Activated CD4-positive, alpha-beta T cell treated with anti-CD3 and anti-CD28 coated beads for 4 hours (primary cell): ENCODE measurements around the gene MORF4L1.
"Not testable (repeated sequence)": the region's sequence is repeated elsewhere in the genome, so short reads cannot be mapped to it uniquely, and the experiment has no call there.

ENCODE experiments used
- DNase-seq, 2 donors: peaks; one replicate each; pipeline ENCODE4 v3.0.0-alpha.2; 2020

MORF4L1 gene

DNA sequence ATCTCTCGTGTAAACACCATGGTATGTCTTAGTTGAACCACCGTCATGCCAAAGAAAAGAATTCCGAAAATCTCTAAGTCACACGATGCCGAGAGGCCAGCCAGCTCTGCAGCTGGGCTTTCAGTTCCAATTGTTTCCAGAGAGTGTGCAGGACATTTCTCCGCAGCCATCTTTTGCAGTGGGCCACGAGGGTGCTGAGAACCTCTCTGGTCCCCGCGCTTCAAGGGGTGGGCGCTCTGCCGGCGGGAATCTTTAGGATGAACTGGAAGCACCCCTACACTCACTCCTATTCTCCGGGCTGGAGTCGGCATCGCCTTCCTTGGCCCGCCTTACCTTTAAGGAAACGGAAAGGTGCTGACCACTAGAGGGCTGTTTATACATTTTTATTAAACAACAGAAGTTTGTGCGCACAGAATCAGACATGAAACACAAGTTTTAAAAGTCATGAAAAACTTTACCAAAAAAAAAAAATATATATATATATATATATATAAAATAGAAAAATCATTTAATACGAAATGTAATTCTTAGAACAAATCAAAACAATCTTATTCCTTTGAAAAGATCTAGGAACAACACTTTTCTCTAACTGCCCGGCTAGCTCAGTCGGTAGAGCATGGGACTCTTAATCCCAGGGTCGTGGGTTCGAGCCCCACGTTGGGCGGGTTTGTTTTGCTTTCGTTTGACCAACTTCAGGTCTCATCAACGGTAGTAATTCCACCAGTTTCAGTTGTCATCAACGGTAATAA is 12.5 kb upstream of the MORF4L1 start:
- DNase-seq: peak; percentile 64 to 66

DNA sequence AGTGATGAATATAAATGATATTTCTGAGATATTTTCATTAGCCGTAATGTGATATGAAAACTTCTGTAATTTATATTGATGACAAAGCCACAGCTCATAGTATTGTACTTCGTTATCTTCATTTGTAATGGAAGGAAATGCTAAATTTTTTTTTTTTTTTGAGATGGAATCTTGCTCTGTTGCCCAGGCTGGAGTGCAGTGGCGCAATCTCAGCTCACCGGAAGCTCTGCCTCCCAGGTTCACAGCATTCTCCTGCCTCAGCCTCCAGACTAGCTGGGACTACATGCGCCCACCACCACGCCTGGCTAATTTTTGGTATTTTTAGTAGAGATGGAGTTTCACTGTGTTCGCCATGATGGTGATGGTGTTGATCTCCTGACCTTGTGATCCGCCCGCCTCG is 7.1 kb upstream of the MORF4L1 start:
- DNase-seq: not testable (repeated sequence)

DNA sequence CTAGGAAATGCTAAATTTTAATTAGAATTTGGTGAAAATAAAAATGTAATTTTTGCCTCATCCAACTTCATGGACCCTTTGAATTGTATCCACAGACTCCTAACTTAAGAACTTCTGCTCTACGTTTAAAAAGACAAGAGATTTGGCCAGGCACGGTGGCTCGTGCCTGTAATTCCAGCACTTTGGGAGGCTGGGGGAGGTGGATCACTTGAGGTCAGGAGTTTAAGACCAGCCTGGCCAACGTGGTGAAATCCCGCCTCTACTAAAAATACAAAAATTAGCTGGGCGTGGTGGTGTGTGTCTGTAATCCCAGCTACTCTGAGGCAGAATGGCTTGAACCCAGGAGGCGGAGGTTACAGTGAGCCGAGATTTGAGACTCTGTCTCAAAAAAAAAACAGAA is 6.7 kb upstream of the MORF4L1 start:
- DNase-seq: not testable (repeated sequence)

DNA sequence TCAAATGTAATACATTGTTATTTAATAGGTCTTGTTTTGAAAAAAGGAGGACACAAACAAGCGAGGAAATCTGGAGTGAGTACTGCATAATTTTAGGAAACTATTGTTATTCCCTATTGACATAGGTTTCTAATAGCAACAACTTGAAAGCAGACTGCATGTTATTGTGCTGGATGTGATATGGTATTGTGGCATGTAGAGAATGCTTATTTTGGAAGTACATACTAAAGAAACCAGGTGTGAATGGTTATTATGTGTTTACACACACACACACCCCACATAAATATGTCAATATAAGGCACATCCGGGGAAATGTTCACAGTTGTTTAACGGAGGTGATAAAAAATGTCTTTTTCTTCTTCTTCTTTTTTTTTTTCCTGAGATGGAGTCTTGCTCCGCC is 5.9 kb upstream of the MORF4L1 start:
- DNase-seq: no peak

DNA sequence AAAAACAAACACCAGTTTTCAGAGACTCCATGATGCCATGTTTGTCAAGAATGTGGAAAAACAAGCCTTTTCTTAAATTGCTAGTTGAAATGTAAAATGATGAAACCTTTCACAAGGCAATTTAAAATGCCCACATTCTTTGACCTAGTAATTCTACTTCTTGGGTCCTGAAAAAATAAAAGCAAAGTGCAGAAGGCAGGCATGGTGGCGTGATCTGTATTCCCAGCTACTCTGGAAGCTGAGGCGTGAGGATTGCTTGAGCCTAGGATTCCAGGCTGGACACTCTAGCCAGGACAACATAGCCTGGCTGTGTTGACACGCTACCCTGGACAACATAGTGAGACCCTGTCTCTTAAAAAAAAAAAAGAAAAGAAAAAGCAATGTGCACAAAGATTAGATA is 4.3 kb upstream of the MORF4L1 start:
- DNase-seq: no peak

DNA sequence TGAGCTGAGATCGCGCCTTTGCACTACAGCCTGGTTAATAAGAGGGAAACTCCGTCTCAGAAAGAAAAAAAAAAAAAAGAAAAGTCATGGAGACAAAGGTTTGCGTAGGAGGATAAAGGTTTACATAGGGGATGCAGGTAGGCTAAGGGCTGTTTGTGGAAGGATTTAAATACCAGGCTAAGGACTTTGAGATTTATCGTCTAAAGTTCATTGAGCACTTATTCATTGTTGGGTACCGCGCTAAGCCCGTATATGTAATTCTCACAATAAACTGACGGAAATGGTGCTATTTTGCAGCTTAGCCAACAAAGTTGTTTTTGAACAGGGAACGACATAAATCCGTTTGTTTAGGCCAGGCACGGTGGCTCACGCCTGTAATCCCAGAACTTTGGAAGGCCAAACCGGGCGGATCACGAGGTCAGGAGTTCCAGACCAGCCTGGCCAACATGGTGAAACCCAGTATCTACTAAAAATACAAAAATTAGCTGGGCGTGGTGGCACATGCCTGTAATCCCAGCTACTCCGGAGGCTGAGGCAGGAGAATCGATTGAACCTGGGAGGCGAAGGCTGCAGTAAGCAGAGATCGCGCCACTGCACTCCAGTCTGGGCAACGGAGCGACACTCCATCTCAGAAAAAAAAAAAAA is 1.1 kb upstream of the MORF4L1 start:
- DNase-seq: not testable (repeated sequence)

DNA sequence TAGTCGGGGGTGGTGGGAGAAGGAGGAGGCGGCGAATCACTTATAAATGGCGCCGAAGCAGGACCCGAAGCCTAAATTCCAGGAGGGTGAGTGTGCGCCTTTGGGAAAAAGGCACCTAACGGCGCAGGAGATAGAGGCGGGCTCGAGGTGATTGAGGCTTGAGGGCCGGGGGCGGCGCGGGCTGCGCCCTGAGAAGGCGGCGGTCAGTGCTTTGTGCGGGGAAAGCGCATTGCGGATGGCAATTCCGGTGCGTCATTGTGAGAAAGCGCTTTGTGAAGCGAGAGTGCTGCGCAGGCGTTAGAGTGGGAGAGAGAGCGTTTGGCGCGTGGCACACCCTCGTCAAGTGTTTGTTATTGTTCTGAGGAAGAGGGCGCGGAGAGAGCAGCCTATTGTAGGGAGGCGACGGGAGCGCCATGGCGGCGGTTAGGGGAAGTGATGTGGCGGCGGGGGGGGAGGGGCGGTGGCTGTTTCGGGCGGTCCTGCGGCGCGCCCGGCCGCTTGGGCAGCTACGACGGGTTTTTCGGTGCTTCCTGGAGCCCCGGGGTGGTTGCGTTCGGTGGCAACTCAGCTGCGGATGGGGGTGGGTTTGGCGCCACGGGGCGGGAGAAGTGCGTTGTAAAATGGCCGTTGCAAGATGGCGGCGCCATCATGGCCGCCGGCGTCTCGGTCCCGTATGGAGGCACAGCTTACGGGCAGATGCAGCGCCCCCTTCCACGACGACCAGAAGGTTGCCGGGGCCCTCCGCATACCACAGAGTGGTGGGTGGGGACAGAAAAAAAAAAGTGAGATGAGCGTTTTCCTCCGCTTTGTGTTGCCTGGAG is 492 bp downstream of the MORF4L1 start:
- DNase-seq: peak; percentile 88 to 93

DNA sequence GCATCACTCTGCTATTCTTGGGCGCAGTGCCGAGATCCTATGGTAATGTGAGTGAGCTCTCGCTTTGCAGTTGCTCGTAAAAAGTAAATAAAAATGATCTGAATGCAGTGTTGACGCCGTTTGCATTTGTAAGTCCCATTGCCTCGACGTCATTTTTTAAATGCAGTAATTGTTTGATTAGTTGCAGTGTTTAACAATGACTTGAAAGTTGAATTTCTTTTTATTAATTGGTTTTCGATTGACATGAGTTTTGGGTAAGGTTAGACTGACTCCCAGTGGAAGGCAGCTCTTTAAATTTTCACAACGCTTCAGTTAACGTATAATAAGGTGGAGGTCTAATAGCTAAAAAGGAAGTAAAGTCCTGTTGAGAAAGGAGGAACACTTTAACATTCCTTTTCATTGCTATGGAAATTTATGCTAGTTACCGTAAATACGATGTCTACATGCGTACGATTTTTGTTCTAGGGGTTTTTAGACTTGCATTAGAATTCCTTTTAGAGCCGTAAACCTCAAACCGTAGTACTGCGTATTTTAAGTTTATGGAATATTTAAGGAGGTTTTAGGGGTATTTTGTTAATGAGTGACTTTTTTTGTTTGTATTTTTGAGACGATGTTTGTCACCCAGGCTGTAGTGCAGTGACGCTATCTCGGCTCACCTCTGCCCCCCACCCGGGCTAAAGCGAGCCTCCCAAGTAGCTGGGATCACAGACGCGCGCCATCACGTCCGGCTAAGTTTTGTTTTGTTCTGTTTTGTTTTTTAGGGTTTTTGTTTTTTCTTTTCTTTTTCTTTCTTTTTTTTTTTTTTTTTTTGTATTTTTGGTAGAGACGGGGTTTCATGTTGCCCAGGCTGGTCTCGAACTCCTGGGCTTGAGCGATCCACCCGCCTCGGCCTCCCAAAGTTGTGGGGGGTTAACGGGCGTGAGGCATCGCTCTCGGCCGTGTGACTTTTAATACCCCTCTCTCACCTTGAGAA is 1.4 kb downstream of the MORF4L1 start:
- peak in 1 of 2 donors; percentile 26 for DNase-seq

DNA sequence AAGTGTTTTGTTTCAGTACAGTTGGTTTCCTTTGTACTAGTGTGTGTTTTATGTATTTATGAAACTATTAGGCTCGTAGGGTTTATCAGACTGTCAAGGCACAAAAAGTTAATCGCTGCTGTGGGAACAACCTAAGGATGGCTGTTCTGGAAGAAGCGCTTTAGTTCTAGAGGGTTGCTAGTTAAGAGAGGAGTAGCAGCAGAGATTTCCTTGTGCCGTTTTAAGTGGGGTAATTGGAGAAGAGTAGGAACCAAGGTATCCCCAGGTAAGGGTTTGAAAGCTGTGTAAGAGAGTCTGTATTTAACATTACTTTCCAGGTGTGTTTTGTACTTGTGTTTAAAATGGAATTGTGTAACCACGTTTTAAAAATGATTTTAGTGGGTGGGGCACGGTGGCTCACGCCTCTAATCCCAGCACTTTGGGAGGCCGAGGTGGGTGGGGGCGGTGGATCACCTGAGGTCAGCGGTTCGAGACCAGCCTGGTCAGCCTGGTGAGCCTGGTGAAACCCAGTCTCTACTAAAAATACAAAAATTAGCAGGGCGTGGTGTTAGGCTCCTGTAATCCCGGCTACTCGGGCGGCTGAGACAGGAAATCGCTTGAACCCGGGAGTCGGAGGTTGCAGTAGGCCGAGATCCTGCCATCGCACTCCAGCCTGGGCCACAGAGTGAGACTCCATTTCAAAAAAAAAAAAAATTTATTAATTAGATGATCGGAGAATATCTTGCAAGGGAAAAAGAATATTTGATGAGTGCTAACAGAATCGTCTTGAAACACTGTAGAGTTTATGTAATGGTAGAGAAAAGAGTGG is 2.6 kb downstream of the MORF4L1 start:
- DNase-seq: no peak

DNA sequence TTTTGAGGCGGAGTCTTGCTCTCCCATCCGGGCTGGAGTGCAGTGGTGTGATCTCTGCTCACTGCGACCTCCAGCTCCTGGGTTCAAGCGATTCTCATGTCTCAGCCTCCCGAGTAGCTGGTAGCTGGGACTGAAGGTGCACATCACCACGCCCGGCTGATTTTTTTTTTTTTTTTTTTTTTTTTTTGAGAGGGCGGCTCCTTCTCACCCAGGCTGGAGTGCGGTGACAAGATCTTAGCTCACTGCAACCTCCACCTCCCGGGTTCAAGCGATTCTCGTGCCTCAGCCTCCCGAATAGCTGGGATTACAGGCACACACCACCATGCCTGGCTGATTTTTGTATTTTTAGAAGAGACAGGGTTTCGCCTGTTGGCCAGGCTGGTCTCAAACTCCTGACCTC is 4.3 kb downstream of the MORF4L1 start:
- not testable (repeated sequence) for DNase-seq

DNA sequence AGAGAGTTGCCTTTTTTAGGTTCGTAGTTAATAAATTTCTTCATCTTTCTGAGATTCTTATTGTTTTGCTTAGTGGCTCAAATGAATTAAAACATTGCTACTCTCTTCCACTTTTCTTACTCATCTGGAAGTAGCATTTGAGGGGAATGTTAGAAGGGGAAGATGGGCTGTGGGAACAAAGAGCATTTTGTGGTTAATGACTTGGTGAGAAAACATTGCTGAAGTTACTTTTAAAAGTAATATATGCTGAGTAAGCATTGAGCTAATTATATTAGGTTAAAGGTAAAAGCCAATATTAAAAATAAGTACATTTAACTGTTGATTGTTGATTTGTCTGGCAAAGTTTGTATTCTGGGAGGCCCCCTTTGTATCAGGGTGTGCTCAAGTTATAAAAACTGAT is 5.7 kb downstream of the MORF4L1 start:
- no peak for DNase-seq

DNA sequence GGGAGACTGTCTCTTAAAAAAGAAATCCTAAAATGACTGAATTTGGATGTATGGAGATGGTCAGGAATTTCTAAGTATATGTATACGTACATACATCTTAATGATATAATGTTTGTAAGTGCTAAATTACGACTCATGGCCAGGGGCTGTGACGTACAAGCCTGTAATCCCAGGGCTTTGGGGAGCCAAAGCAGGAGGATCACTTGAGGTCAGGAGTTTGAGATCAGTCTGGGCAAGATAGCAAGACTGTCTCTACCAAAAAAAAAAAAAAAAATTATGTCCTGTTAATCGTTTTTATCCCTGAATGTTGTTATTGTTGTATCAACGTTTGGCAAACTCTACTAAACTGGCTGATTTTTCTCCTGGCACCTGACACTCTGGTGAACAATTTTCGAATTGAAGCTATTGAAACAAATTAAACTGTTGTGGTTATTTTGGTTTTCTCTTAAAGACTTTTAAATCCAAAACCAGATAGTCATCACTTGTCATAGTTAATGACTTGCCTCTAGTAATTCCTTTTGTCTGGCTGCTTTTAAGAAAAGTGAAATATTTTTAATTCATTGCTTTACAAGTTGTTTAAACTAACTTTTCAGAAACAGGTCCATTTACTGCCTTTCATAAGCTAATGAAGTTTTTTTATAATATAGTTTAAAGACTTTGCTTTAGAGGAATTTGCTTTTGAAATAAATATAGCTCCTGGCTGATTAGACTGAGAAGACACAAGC is 7.0 kb downstream of the MORF4L1 start:
- no peak for DNase-seq

DNA sequence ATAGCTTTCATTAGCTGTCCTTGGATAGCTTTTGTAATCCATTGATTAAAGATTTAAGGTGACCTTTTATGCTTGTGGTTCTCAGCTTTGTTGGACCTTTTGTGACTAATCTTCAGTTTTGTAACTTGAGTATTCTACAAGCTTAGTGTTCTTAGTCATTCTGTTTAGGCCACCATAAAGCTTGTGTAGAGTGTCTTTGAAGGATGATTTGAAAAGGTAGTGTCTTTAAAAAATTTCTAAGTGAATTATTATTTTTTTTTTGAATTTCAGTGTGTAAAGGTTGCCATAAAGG is 7.5 kb downstream of the MORF4L1 start:
- DNase-seq: no peak

DNA sequence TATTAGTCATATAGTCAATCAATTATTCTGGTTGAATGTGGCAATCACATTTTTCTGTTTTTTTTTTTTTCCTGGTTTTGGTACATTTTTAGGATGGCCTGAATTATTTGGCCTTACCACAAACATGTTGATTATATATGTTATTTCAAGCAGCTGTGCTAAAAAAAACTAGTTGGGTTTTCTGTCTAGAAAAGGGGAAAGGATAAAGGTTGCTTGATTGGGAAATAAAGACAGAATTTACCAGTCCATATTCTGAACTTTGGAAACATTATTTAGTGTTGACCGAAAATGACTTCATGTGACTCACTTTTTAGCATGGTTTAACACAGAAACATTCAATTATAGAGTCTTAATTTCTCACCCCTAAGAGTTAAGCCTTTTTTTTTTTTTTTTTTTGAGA is 8.1 kb downstream of the MORF4L1 start:
- DNase-seq: no peak

DNA sequence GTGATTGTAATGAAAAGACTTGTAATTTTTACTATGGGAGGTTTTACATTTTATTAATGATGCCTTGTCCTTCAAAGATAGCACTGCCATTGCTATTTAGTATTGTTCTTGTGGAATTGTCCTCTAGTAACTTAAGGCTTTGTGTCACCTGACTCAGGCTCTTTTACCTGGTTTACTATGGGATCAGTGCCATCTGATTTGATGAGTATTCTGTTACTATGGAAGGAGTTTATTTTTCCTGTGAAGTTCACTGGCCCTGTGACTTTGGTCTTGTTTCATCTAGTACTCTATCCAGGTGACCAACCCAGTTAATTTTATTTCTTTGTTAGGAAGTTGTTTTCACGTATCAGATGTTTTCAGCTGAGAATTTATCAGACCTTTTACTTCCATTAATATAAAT is 9.0 kb downstream of the MORF4L1 start:
- DNase-seq: no peak

DNA sequence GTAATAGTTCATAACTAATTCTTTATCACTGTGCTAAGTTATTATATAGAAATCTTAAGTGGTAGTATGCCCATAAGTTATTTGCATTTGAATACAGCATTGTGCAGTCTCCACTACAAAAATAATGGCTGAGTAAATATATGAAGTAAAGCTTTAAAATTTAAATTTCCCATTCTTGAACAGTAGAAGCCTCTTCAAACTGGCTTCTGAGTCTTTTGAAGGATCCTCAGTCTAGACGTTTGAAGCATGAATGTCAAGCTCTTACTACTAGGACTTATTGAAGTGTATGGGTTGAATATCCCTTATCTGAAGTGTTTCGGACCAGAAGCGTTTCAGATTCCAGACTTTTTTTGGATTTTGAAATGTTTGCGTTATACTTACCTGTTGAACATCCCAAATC is 16.3 kb downstream of the MORF4L1 start:
- no peak for DNase-seq

DNA sequence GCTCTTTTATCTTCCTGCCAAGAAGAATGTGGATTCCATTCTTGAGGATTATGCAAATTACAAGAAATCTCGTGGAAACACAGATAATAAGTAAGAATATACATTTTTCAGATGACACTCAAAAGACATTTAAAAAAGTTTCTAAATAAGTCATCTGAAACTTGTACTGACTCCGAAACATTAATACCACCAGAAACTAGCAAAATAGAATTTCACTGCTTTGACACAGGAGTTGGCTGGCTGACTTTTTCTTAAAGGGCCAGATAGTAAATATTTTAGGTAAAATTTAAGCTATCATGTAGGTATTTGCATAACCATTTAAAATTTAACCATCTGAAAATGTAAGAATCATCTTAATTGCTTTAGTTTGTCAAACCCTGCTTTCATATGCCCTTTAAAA is 20.8 kb downstream of the MORF4L1 start:
- DNase-seq: no peak

DNA sequence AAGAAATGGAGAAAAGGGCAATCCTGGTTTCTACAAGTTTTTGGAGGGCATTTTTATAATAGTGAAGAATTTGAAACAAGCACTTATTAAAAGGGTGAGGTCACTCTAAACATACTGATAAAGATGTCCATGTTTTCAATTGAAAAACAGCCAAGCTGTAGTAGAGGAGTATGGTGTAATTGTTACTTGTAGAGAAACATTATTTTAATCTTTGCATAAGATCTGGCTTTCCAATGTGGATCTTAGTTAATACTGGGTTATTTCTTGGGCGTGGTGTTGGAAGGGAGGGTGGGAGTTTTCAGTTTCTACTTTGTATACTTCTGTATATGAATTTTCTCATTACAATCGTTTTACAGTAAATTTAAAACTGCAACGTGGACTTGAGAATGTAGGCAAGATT is 22.8 kb downstream of the MORF4L1 start:
- no peak for DNase-seq

DNA sequence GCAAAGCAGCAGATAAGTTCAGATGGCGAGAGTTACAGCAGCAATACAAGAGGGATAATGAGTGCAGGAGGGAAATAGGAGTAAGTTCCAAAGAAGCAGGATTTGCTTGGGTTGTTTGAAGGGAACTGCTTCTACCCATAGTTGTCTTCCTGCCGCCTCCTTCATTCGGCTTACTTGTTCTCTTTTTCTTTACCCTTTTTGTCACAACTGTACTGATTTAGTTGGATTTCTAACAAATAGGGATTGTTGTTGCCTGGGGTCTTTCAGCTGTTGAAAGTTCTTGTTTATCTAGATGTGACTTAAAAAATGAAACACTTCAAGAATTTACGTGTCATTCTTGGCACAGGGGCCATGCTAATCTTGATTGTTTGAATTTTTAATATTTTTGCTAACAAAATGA is 25.9 kb downstream of the MORF4L1 start:
- no peak for DNase-seq

DNA sequence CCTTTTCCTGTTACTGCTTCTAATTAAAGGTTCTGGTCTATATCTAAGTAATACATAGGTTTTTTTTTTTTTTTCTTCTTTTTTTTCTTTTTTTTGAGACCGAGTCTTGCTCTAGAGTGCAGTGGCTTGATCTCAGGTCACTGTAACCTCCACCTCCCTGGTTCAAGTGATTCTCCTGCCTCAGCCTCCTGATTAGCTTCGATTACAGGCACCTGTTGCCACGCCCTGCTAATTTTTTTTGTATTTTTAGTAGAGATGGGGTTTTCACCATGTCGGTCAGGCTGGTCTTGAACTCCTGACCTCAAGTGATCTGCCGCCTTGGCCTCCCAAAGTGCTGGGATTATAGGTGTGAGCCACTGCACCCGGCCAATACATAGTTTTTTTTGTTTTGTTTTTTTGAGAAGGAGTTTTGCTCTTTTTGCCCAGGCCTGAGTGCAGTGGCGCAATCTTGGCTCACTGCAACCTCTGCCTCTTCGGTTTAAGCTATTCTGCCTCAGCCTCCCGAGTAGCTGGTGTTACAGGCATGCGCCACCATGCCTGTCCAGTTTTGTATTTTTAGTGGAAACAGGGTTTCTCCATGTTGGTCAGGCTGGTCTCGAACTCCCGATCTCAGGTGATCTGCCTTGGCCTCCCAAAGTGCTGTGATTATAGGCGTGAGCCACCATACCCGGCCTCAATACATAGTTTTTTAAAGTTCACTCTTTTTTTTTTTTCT is 28.3 kb downstream of the MORF4L1 start:
- DNase-seq: not testable (repeated sequence)
